Psoas muscle (tissue), 8 donors: ENCODE measurements around the gene CYP26B1. TPM values are rescaled to one million over a fixed set of nuclear protein-coding genes. Genes with fewer than 3 reads are reported as not detected.

Experiments used
- ATAC-seq, 4 donors: fragments of 200-7000 bp; cut with Tn5 transposase; one replicate each; pipeline ENCODE4 v1.9.1; 2020; ENCODE audit warnings: moderate library complexity in 3 of 4, mild to moderate bottlenecking in 2 of 4
- DNase-seq, 2 donors: peaks; one replicate each; pipeline ENCODE4 v3.0.0-alpha.2; 2020
- H3K27ac ChIP-seq: fragments of 200-600 bp; one replicate; pipeline ENCODE4 v1.8.0; 2022
- H3K27me3 ChIP-seq, 3 donors: fragments of 200-600 bp in 1 of 3; one replicate each; pipeline versions ENCODE4 v1.6.1 to v1.8.0; 2013 to 2022; ENCODE audit warnings: low read length in 2 of 3, mild to moderate bottlenecking in 2 of 3, moderate library complexity in 1 of 3; ENCODE audit not compliant: insufficient read depth in 3 of 3
- H3K36me3 ChIP-seq, 2 donors: fragments of 200-600 bp in 1 of 2; one replicate each; pipeline versions ENCODE4 v1.6.1 to v1.8.0; 2013 to 2022; ENCODE audit warnings: low read depth in 1 of 2, mild to moderate bottlenecking in 1 of 2, moderate library complexity in 1 of 2; ENCODE audit not compliant: insufficient read depth in 1 of 2
- H3K4me1 ChIP-seq: fragments of 200-600 bp; one replicate; pipeline ENCODE4 v1.8.0; 2022
- H3K4me3 ChIP-seq: fragments of 200-600 bp; one replicate; pipeline ENCODE4 v1.8.0; 2022; ENCODE audit warnings: mild to moderate bottlenecking
- H3K9me3 ChIP-seq: fragments of 200-600 bp; one replicate; pipeline ENCODE4 v1.8.0; 2022
- WGBS, 3 donors: extraction: QIAGEN DNeasy Blood & Tissue Kit; methylation state at CpG; one replicate each; pipeline versions ENCODE4 v1.1.6 to v1.1.7; 2013; 5-methylcytosine and 5-hydroxymethylcytosine counted together
- intact Hi-C, 2 donors: fragments of 100-400 bp; cut with DNase I; formaldehyde crosslinking; loops; one replicate each; pipeline versions ENCODE4 v1.11.0 to v1.14.2; 2022
- polyA plus RNA-seq, 3 donors: library from polyadenylated mRNA; stranded (reverse); fragments of 200-250 nt; gene quantifications; one replicate each; pipeline ENCODE4 v1.2.3, GENCODE V29; 2013
- total RNA-seq, 4 donors: library from RNA; stranded (reverse); fragmentation: NEBNext Ultra II Directional in 2 of 4; extraction: Animal tissue kit (Norgen Biotek cat#: 25700) in 2 of 4; gene quantifications; one replicate each; pipeline versions ENCODE4 v1.2.1 to v1.2.4, GENCODE V29; 2021 to 2023
- TF ChIP-seq, protein P1 (sequence below): fragments of 200-600 bp; IDR thresholded peaks from one replicate; pipeline ENCODE4 v1.8.0; 2022; ENCODE audit warnings: antibody characterized with exemption
- donor health status: healthy with polysubstance abuse.
- donor health status: DM: no; HTN: no; CAD: no; lungs with moderate emphysema.
- donor health status: Bipolar disorder and iron deficiency.
- donor health status: healthy.
- donor health status: DM: yes; HTN: yes; CAD: no.
- donor health status: DM: no; HTN: no; CAD: no.
- donor health status: DM: no; HTN: no; CAD: no.
- donor health status: DM: yes; HTN: yes; CAD: no.

The CYP26B1 gene
- total and polyA plus RNA-seq, 7 donors = 0.39 to 4.5 (median 1.3) TPM

- Histone ChIP-seq H3K4me1 (no peaks in the 10 kb centered on the region), H3K27me3 (no peaks in the 10 kb centered on the region), H3K36me3 (peaks cover 4 to 13% of the 10 kb centered on the region in 2 donors), H3K4me3 (no peak overlapping the region), H3K9me3 (no peaks in the 10 kb centered on the region), H3K27ac (no peak overlapping the region)
- 95 to 96% (median 96%) methylated on average over 2 of the region's 2 CpGs for WGBS, 3 donors
- intact Hi-C loops = loop anchor here in 1 of 2 donors (10.0 kb wide), 1 partner anchor 391 kb away; no protein-coding TSS in a partner anchor
- ATAC-seq (no peak), DNase-seq (no peak)
- TF ChIP-seq, protein P1, sequence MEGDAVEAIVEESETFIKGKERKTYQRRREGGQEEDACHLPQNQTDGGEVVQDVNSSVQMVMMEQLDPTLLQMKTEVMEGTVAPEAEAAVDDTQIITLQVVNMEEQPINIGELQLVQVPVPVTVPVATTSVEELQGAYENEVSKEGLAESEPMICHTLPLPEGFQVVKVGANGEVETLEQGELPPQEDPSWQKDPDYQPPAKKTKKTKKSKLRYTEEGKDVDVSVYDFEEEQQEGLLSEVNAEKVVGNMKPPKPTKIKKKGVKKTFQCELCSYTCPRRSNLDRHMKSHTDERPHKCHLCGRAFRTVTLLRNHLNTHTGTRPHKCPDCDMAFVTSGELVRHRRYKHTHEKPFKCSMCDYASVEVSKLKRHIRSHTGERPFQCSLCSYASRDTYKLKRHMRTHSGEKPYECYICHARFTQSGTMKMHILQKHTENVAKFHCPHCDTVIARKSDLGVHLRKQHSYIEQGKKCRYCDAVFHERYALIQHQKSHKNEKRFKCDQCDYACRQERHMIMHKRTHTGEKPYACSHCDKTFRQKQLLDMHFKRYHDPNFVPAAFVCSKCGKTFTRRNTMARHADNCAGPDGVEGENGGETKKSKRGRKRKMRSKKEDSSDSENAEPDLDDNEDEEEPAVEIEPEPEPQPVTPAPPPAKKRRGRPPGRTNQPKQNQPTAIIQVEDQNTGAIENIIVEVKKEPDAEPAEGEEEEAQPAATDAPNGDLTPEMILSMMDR = no peak
Measured at GRCh38 chr2:72183466-72183865, 35.8 kb upstream of the CYP26B1 start.

DNA sequence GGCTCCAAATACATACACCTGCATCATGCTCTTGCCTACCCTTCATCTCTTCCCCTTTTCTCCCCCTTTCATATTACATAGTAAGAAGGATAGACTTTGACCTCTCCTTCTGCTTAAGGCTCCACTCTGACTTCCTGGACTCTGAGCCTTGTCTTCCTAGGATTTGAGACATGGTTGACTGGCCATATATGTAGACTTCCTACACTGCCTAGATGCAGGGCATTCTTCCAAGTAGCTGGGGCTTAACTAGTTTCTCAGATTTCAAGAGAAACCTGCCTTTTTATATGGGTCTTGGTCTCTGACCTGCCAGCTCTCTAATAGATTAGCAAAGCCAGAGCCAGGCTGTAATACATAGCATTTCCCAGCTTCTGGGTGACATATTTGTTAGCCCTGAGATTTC is 35.4 kb upstream of the CYP26B1 start:
- H3K9me3 ChIP-seq = no peaks in the 10 kb centered on the region
- no peaks in the 10 kb centered on the region for H3K27me3 ChIP-seq
- no peak overlapping the region for H3K4me3 ChIP-seq
- peaks cover 4 to 17% of the 10 kb centered on the region in 2 donors for H3K36me3 ChIP-seq
- DNase-seq = no peak
- ATAC-seq = no peak
- H3K27ac ChIP-seq = no peak overlapping the region
- TF ChIP-seq, protein P1 = no peak
- no peaks in the 10 kb centered on the region for H3K4me1 ChIP-seq
- intact Hi-C loops = loop anchor here in 1 of 2 donors (10.0 kb wide), 1 partner anchor 392 kb away; no protein-coding TSS in a partner anchor

DNA sequence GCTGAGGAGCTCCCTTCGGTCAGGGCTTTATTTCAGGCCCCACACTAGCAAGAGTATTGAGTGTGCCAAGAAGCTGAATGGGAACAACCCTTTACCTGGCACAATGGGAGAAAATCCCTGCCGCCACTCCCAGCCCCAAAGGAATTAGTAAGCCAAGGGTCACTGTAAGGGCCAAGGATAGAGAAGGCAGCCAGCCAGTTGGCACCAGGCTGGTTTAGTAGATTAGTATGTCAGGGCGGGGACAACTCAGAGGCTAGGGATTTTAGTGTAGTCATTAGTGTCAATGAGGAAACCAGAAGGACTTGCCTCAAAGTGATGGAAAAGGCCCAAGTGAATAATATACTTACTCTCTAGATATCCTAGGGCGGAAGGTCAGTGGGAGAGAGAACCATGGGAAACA is 34.9 kb upstream of the CYP26B1 start:
- Histone ChIP-seq H3K4me1 (no peaks in the 10 kb centered on the region), H3K36me3 (peaks cover 4 to 22% of the 10 kb centered on the region in 2 donors), H3K9me3 (no peaks in the 10 kb centered on the region), H3K27me3 (no peaks in the 10 kb centered on the region), H3K27ac (no peak overlapping the region), H3K4me3 (no peak overlapping the region)
- TF ChIP-seq, protein P1 = no peak
- peak; percentile 38 to 64 for DNase-seq
- intact Hi-C loops = loop anchor here in 1 of 2 donors (10.0 kb wide), 1 partner anchor 392 kb away; no protein-coding TSS in a partner anchor
- no peak for ATAC-seq
- 64 to 77% (median 69%) methylated on average over 4 of the region's 4 CpGs for WGBS, 3 donors

- WGBS, 3 donors = 86 to 94% (median 91%) methylated on average over 2 of the region's 2 CpGs
- ATAC-seq = no peak
- TF ChIP-seq, protein P1 = no peak
Measured at GRCh38 chr2:72181616-72182015, 34.0 kb upstream of the CYP26B1 start.

DNA sequence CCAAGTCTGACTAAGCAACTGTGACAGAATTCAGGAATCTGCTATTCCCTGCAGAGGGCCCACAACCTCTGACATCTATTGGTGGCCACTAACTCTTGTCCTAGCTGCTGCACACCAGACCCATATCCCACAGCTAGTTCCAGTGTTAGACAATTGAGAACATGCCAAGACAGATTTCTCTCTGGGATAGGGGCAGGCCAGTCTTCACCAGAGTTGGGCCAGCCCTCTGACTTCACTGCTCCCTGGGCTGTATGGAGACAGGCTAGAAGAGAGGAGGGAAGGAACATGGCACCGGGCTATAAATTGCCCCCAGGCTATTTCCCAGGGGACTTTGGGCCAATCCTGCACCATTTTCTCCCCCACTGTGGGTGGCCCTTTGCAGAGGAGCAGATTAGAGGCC is 32.7 kb upstream of the CYP26B1 start:
- no peaks in the 10 kb centered on the region for H3K27me3 ChIP-seq
- WGBS, 3 donors = 93 to 98% (median 94%) methylated on average over 1 of the region's 1 CpG
- ATAC-seq = no peak
- TF ChIP-seq, protein P1 = no peak
- no peak for DNase-seq
- H3K4me3 ChIP-seq = no peak overlapping the region
- no peak overlapping the region for H3K27ac ChIP-seq
- H3K36me3 ChIP-seq = peaks cover 6 to 30% of the 10 kb centered on the region in 2 donors
- intact Hi-C loops = loop anchor here in 1 of 2 donors (10.0 kb wide), 1 partner anchor 394 kb away; no protein-coding TSS in a partner anchor
- H3K9me3 ChIP-seq = no peaks in the 10 kb centered on the region
- no peaks in the 10 kb centered on the region for H3K4me1 ChIP-seq

More at GRCh38 chr2:72181616-72182015, 34.0 kb upstream of the CYP26B1 start:
- intact Hi-C loops = loop anchor here in 1 of 2 donors (10.0 kb wide), 1 partner anchor 393 kb away; no protein-coding TSS in a partner anchor
- DNase-seq = no peak
- no peaks in the 10 kb centered on the region for H3K9me3 ChIP-seq
- H3K27ac ChIP-seq = no peak overlapping the region
- H3K4me1 ChIP-seq = no peaks in the 10 kb centered on the region
- H3K36me3 ChIP-seq = peaks cover 6 to 30% of the 10 kb centered on the region in 2 donors
- no peaks in the 10 kb centered on the region for H3K27me3 ChIP-seq
- H3K4me3 ChIP-seq = no peak overlapping the region
